Activated CD8-positive, alpha-beta memory T cell treated with anti-CD3 and anti-CD28 coated beads for 4 hours (primary cell): ENCODE measurements around the gene PLD4.

Source experiments
- DNase-seq, 2 donors: peaks; one replicate each; pipeline ENCODE4 v3.0.0-alpha.2; 2020; ENCODE audit warnings: low read depth in 2 of 2

The PLD4 gene

DNA sequence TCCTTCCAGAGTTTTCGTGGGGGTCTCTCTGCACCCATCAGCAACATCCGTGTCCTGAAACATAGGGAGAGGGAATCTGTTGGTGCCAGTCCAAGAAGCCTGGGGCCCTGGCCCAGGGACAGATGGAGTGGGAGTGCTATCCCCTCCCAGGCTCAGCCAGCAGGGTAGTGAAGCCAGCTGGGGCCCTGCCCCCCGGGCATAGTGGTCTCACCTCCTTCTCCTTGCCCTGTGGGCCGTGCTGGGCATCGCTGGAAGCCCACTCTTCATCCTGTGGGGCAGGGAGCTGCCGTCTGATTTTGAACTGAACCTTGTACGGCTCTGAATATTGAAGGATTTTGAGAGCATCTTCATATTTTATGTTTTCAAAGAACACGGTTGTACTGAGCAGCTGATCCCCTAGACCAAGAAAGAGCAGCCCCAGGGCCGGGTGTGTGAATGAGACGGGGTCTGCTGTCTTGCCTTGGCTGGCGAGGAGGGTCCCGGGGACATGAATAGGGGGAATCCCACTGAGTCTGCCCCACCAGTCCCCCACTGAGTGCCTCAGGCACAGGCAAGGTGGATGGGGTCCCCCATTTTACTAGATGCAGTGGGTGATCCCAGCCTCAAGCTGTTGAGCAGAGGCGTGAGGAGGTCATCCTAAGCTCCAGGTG, 30.2 kb downstream of the PLD4 start:
- DNase-seq, result no peak

DNA sequence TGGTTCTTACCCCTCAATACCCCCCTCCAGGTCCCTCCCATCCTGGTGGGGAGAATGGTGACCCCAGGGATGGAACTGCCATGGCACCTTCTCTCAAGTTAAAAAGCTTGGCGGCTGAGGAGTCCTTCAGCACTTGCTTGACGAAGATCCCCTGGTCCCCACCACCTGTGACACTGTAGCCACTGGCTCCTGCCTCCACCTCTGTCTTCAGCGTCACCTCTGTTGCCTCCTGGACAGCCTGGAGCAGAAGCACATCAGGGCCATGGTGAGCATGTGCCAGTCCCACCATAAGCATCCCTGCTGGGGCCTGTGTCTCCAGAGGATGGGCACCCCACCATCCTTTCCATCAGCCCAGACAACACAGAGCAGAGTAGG, 30.7 kb downstream of the PLD4 start:
- no peak for DNase-seq

DNA sequence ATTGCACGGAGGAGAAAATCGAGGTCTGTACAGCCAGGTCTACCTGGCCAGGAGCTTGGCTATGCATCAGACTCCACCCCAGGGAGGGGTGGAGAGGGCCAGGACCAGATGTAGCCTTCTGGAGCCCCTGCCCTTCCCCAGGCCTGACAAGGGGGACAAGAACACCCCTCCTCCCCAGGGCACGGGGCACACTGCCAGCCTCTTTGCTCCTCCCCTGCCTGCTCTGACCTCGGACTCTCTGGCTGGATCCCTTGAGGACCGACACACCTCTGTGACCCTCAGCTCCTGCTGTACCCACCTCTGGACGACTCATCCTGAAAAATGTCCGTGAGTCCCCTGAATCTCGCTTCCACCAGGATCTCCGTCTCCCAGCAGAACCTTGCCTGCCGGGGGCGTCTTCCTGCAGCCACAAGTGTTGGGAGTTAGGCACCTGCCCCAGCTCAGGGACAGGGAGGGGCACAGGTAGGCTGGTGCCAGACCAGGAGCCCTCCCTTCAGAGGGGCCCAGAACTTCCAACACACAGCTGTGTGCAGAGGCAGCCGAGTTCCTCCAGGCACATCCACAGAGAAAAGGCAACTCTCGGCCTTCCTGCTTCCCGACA, 31.7 kb downstream of the PLD4 start:
- no peak for DNase-seq

DNA sequence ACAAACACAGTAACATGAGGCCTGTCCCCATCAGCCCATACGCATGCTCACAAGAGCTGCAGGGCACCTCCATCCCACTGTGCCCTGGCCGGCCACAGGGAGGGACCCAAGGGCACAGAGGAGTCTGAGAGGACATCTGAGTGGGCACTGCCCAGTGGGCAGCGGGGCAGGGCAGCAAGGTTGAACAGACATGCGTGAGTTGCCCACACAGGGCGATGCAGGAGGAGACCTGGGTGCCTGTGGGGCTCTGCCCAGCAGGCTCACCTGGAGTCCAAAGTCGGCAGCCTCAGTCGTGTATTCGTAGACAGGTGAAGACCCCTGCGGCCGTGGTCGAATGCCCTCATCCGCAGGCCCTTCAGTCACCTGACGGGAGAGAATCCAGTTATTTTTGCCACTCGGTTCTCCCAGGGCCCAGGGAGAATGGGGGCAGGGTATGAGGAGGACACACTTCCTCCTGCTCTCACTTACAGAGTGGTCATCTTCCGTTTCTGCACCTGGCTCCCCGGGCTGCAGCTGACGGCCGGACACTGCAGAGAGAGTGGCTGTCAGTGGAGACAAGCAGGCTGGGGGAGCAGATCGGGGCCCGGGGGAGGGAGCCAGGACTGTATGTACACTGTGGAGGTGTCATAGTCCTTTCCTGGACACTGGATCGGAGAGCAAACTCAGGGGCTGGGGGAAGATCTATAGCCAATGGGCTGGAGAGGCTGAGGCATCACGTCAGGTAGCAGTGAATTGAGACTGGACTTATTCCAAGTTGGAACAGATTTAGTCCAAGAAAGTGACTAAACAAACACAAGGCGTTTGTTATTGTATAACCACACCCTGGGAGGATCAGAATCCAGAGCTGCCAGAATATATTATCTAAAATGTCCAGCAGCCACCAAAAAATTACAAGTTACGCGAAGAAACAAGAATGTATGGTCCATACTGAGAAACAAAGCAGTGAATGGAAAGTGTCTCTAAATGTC, 32.8 kb downstream of the PLD4 start:
- DNase-seq, result no peak

DNA sequence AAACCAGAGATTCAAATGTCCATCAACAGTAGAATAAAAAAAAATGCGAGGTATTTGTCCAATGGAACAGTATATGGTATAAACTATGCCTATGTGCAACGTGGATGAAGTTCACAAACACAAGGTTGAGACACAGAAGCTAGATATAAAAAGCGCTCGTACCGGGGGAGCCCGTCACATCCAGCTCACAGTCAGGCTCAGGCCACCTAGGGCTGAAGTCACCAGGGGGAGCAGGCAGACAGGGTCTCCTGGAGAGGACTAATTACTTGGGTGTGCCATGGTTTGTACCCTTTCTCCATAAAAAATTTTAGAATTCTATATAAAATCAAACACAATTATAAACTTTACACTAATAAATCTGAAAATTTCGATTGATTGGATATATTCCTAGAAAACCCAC, 39.9 kb downstream of the PLD4 start:
- no peak for DNase-seq

DNA sequence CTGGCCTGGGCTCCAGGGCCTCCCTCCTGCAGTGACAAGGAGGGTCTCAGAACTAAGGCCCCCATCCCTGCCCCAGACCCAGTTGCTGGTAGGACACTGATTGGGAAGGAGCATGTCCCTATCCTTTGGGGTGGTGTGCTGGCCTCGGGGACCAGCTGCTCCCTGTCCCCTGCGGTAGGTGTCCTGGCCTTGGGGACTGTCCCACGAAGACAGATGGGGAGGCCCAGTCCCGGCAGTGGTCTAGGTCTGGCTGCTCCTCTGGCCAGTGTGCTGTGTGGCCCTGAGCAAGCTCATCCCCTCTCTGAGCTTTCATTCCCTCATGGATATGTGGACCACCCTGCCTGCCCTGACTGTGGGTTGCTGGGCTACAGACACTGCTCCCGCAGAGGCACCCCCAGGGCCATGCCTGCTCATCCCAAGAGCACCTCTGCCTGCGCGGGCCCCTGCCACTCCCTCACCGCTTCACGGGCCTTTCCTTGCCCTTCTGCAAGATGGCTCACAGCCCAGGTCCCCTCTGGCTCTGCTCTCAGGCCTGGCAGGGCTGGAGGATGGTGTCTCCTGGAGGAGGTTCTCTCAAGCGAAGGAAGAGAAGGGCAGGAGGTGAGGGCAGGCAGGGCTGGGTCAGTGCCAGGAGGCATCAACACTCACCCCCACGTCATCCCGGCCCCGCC, 41.0 kb downstream of the PLD4 start:
- no peak for DNase-seq

DNA sequence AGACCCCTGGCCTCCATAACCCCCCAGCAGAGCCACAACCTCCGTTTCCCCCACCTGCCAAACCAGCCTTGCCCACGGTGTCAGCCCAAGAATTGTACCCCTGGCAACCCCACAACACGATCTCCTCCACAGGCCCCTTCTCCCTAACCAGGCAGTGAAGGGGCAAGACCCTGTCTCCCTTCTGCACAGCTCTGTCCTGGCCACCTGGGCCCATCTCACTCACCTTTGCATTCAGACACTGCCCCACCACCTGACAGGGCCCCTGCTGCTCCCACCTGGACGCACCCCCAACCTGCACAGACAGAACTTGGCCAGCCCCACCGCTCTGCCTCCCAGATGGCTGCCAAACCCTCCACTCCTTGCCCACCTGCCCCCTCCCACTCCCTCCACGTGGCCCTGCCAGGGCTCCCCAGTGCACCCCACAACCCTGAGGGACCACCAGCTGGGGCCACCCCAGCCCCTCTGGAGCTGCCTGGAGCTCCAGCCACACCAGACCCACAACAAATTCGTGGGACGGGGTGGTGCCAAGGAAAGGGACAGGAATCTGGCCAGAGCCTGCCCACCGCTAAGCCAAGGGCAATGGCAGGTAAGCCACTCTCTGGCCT, 41.7 kb downstream of the PLD4 start:
- no peak for DNase-seq

DNA sequence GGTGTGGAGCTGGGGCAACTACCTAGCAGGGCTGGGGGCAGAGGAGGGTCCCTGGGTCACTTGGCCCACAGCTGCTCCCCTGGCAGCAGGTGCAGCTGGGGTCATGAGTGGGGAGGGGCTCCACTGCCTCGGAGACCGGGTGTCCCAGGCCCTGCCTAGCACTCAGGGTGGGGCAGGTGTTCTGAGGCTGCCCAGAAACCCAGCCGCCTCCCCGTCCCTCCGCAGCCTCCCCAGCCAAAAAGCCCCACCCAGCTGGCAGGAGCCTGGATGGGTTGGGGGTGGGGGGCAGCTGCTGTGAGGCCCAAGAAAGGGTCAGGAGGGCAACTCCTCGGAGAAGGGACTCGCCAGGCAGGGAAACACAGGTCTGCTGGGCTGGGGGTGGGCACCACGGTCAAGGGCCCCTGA, 42.3 kb downstream of the PLD4 start:
- no peak for DNase-seq

DNA sequence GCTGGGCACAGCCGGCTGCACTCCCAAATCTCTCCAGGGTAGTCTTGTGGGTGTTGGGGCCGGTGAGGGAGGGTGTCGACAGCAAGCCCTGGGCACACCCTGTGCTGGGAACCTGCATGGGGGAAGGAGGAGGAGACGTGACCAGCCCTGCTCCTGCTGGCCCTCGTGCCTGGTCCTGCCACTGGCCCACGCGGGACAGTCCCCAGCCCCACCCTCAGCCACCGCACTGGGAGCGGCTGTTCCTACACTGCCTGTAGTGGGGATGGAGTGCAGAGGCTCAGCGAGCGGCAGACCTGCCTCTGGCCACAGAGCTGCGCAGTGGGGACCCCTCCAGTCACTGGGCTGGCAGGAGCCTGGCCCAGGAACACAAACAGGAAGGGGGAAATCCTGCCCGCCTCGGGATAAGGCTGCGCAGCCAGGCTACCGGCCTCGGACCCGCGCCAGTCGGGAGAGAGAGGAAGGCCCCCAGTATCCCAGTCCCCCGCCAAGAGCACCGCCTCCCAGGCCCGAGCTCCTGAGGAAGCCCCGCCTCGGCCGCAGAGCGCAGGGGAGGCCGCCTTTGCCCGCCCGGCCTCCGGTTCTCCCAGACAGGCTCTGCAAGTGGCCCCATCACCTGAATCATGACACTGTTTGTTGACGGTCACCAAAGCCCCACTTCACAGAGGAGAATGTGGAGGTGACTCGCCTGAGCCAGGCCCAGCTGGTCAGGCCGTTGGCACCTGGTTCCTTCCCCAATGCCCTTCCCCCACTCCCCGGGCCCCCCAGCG, 42.9 kb downstream of the PLD4 start:
- no peak for DNase-seq

DNA sequence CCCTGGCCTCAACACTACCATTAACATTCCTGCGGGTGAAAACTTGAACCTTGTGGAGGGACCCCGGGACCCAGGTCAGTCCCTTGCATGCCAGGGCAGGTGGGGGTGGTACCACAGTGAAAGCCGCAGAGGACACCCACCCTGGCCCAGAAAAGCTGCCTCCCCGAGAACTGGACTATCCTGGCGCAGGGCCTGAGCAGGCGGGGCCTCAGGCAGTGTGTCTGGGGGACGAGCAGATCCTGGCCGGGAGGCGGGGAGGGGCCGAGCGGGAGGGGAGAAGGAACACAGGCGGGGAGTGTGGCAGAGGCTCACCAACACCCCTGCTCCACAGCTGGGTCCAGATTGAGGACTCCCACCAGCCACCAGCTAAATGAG, 43.5 kb downstream of the PLD4 start:
- DNase-seq, result no peak

DNA sequence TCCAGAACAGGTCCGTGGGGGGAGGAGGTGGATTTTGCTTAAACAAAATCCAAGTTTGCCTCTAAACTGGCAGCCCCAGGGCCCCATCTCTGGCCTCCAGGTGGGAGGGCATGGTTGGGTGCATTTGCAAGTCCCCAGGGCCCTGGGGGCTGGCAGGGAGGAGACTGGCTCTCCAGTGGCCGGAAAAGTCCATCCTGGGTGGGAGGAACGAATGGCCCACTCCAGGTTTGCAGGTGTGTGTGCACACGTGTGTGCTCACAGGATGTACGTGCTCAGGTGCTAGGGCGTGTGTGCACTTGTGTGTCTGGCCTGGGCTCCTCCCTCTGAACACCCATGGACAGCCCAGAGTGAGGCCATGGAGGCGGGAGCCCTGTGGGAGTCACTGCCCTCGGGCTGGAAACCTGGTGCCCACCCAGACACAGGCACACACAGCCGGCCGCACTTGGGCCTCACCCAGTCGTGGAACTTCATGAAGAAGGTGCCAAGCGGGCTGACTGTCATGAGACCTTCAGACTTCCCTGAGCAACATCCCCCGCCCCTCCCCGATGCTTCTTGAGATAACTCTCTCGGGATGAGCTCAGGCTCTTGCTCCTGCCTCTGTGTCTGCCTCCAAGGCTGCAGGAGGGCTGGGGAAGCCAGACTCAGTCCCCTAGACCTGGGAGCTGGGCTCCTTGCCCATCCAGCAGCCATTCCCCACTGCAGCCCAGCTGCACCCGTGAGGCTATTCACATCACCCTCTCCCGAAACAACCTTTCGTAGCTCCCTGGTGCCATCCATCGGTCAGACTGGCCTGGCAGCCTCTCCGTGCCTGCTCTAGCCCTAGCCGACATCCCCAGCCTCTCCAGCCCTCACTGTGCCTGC, 44.1 kb downstream of the PLD4 start:
- no peak for DNase-seq

DNA sequence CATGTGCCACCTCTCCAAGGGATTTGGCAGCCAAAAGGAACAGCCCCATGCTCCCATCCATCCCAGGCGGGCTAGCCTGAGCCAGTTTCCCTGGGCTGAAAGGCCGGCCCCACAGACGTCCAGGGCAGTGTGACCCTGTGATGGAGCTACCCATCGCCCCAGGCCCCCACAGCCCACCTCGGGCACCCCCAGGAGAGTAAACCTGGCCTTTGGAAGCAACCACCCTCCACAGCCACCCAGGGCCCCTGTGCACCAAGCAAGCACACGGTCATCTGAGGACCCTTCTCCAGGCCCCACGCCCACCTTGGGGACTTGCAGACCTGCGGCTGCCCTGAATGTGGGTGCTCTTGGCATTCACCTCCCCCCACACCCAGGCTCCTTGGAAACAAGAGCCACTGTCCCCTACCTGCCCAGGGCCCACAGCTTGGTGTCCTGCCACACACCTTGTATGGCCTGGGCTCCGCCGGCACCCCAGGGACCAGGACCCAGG, 45.1 kb downstream of the PLD4 start:
- no peak for DNase-seq

DNA sequence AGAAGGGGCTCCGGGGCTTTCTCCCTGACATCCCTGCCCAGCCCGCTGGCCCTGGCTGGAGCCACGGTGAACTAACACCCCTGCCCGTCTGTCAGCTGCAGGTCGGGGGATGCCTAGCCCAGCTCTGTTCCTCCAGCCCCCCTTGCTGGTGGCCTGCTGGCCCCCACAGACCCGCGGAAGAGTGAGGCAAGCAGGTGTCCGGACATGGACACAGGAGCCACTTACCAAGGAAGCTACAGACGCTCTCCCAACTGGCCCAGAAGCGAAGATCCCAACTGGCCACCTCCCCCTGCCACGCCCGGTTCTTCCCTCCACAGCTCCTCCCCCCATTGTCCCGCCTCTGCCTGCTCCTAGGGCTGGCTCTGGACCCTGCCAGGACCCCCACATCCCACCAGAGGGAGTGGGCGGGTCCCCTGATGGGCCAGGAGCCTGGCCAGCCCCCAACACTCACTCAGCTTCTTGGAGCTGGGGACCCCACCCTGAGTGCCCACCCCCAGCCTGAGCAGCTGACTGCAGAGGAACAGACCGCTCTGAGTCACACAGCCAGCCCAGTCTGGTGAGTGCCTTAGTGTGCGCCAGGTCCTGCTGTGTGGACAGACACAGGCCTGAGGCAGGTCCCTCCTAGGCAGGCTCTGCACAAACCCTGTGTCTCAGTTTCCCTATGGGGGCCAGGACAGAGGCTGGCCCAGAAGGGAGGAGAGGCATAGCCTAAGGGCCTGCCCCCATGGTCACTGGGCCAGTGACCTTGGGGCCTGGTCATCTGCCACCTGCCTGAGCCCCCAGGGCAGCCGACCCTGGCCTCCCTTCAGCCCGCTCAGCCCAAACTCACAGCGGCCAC, 45.8 kb downstream of the PLD4 start:
- DNase-seq, result no peak

DNA sequence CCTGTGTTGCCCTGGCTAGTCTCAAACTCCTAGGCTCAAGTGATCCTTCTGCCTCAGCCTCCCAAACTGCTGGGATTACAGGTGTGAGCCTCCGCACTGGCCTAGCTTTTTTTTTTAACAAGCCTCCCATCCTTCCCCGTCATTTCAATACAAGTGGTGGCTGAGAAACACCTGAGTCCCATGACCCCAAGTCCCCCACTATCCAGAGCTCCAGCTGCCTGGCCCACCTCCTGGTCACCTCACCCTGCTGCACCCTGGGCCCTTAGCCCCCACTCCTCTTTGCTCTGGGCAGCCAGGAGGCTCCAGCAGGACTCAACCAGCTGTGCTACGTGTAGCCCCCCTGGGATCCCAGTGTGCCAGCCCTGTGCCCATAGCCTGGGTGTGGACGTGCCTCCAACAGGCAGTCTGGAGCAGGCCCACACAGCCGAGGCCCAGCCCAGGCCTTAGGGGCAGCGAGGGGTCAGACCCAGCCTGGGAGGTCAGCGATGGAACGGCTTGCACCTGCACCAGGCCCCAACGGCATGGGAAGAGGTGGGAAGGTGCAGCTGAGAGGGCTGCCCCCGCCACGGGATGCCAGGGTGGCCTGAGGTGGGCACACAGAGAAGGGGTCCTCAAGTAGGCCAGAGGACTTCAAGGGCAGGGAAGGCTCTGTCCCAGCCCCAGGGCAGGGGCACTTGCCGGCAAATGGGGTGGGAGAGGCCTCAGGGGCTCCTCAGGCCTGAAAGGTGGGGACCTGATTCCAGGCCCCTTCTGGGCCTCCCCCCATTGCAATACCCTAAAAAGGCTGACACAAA, 47.0 kb downstream of the PLD4 start:
- DNase-seq, result no peak

DNA sequence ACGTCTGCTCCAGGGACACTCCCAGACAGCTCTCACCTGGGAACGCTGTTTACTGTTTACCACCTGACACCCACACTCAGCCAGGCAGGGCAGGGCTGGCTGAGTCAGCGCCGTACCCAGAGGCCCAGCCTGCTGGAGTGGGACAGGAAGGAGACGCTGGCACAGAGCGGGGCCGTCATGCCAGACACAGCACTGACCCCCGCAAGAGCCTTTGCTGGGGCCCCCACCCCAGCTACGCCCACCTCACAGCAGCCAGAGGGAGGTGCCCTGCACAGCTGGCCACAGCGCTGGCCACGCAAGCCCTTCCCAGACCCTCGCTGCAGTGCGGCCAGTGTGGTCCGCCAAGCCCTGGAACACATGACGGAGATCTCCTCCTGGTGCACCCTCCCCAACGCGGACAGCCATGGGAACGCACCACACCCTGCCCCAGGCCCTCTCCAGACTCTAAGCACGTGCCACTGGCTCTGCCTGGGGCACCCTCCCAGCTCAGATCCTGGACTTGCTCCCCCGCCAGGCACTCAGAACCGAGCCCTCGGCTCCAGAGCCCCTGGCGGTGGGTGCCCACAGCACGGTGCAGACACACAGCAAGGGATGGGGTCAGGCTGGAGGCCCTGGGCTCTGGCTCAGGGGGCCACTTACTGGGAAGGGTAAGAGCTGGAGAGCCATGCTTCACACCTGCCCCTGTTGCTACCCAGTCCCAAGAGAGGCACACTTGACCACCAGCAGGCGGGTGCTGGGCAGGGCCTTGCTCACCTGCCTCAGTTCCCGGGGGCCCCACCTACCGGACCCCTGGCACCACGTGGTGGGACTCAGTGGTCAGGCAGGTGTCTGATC, 47.8 kb downstream of the PLD4 start:
- DNase-seq, result no peak

DNA sequence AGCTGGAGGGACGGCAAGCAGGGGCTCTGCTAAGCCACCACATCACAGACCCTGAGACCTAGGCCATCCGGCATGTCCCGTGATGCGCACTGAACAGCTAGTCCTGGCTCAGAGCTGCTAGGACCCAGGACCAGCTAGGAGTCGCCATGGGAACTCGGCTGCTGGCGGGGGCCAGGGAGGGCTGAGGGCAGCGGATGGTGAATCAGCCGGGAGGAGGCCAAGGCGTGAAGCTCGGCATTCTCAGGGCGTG, 48.4 kb downstream of the PLD4 start:
- DNase-seq, result no peak

DNA sequence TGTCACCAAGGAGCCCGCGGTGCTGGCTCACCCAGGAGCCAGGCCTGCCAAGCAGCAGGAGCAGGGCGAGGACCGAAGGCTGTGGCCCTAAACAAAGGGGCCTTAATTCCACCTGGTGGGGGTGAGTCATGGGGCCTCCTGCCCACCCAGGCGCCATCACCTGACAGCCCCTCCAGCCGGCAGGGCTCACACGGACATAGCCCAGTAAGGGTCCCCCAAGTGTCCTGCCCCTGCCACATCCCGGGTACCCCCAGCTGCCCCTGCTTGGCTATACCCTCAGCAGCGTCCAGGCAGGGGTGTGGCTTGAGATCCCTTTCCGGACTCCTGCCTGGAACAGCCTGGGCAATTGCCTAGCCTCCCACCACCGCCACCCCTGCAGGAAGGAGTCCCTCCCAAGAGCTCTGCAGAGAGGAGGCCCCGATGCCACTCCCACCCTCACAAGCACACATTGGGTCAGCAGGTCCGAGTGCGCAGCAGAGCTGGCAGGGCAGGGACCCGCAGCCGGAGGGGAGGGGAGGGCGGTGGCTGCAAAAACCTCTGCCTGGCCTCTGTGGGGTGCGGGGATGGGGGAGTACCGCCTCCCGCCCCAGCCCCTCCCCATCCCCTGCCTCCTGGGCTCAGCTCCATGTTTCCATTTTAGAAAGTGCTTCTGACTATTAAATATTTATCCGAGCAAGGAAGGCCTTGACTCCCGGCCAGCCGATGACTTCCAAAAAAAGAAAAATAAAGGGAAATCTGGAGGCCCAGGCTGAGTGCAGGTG, 48.9 kb downstream of the PLD4 start:
- no peak for DNase-seq
